ENCODE data around the gene GFAP.

GFAP gene

GRCh38 chr17:44914698-44915271 is 515 bp downstream of the GFAP start:
- H3K4me1 ChIP-seq (ENCODE audit: control insufficient read depth, insufficient read depth, low read length) = no peaks in the 10 kb centered on the region; the same call in 1 of the 2 replicates
- no peaks in the 10 kb centered on the region for H3K36me3 ChIP-seq (ENCODE audit: control insufficient read depth in 2 of 2, insufficient read depth in 1 of 2, low read length in 2 of 2)
- no peak overlapping the region for H3K27ac ChIP-seq (ENCODE audit: extremely low read depth, low read depth, low read length)
- H3K4me3 ChIP-seq (ENCODE audit: low read depth, low read length) = no peak overlapping the region
- CTCF ChIA-PET = interaction anchor here (0.5 to 5.8 kb wide), 6 partner anchors 12 to 184 kb away, joined by 3 to 47 read pairs (median 4); partner anchors contain the start of gene EFTUD2
- no peak for TF ChIP-seq PRDM1 (tag by site-specific recombination; IDR thresholded peaks at IDR 0.05)
- TF ChIP-seq ZBTB20 (tag by site-specific recombination; IDR thresholded peaks at IDR 0.05) = peak; percentile 48
- POLR2A ChIA-PET = no interaction called here
- H3K9me3 ChIP-seq (ENCODE audit: control insufficient read depth, insufficient read depth, low read depth, low read length) = no peaks in the 10 kb centered on the region

DNA sequence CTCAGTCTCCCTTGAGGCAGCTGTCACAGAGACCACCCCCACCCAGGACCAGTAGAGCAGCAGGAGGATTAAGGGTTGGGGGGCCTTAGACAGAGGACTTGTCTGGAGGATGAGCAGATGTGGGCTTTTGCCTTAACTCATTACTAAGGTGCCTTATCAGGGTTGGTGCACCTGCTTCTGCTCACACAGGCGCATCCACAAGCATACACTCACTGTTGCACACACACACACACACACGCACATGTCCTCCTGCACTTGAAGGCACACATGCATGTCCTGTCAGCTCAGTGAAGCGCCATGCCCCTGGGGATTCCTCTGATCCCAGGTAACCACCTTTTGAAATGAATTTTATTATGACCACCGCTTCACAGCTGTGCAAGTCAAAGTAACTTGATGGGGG is 1.2 kb downstream of the GFAP start:
- Histone ChIP-seq H3K27ac (ENCODE audit: extremely low read depth, low read depth, low read length) (no peak overlapping the region), H3K36me3 (ENCODE audit: control insufficient read depth in 2 of 2, insufficient read depth in 1 of 2, low read length in 2 of 2) (no peaks in the 10 kb centered on the region), H3K9me3 (ENCODE audit: control insufficient read depth, insufficient read depth, low read depth, low read length) (no peaks in the 10 kb centered on the region), H3K4me3 (ENCODE audit: low read depth, low read length) (no peak overlapping the region), H3K4me1 (ENCODE audit: control insufficient read depth, insufficient read depth, low read length) (no peaks in the 10 kb centered on the region; the same call in 1 of the 2 replicates)
- ChIA-PET CTCF (interaction anchor here (1.2 to 5.8 kb wide), 3 partner anchors 13 to 184 kb away, joined by 3 to 47 read pairs (median 12); partner anchors contain the start of gene EFTUD2), POLR2A (no interaction called here)
- no peak for TF ChIP-seq MEIS1 (CRISPR knock-in tag; IDR thresholded peaks at IDR 0.05; ENCODE audit: borderline replicate concordance)
- no peak for TF ChIP-seq SALL2 (tag by site-specific recombination; IDR thresholded peaks at IDR 0.05; ENCODE audit: borderline replicate concordance)
- TF ChIP-seq ZIC2 (tag by site-specific recombination; IDR thresholded peaks at IDR 0.05) = no peak
- TF ChIP-seq ZNF776 (tag by site-specific recombination; IDR thresholded peaks at IDR 0.05; ENCODE audit: borderline replicate concordance) = no peak
- TF ChIP-seq ZNF549 (tag by site-specific recombination; IDR thresholded peaks at IDR 0.05) = no peak
- TF ChIP-seq ZBTB48 (tag by site-specific recombination; IDR thresholded peaks at IDR 0.05) = no peak
- no peak for TF ChIP-seq ZNF311 (tag by site-specific recombination; IDR thresholded peaks at IDR 0.05; ENCODE audit: borderline replicate concordance)
- TF ChIP-seq YY1 (tag by site-specific recombination; IDR thresholded peaks at IDR 0.05) = no peak
- no peak for TF ChIP-seq ZNF398 (tag by site-specific recombination; IDR thresholded peaks at IDR 0.05)
- no peak for TF ChIP-seq ZNF777 (tag by site-specific recombination; IDR thresholded peaks at IDR 0.05; ENCODE audit: borderline replicate concordance)
- TF ChIP-seq, protein P1, sequence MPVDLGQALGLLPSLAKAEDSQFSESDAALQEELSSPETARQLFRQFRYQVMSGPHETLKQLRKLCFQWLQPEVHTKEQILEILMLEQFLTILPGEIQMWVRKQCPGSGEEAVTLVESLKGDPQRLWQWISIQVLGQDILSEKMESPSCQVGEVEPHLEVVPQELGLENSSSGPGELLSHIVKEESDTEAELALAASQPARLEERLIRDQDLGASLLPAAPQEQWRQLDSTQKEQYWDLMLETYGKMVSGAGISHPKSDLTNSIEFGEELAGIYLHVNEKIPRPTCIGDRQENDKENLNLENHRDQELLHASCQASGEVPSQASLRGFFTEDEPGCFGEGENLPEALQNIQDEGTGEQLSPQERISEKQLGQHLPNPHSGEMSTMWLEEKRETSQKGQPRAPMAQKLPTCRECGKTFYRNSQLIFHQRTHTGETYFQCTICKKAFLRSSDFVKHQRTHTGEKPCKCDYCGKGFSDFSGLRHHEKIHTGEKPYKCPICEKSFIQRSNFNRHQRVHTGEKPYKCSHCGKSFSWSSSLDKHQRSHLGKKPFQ (tag by site-specific recombination; IDR thresholded peaks at IDR 0.05) = no peak
- no peak for TF ChIP-seq SCRT2 (tag by site-specific recombination; IDR thresholded peaks at IDR 0.05)
- no peak for TF ChIP-seq BCL11B (tag by site-specific recombination; IDR thresholded peaks at IDR 0.05; ENCODE audit: low read depth)
- no peak for TF ChIP-seq ZNF10 (tag by site-specific recombination; IDR thresholded peaks at IDR 0.05)
- TF ChIP-seq ZSCAN4 (tag by site-specific recombination; IDR thresholded peaks at IDR 0.05) = no peak; the same call in 1 of the 2 replicates

- Histone ChIP-seq H3K4me1 (ENCODE audit: control insufficient read depth, insufficient read depth, low read length) (no peaks in the 10 kb centered on the region; the same call in 1 of the 2 replicates), H3K36me3 (ENCODE audit: control insufficient read depth in 2 of 2, insufficient read depth in 1 of 2, low read length in 2 of 2) (no peaks in the 10 kb centered on the region), H3K9me3 (ENCODE audit: control insufficient read depth, insufficient read depth, low read depth, low read length) (no peaks in the 10 kb centered on the region), H3K4me3 (ENCODE audit: low read depth, low read length) (no peak overlapping the region), H3K27ac (ENCODE audit: extremely low read depth, low read depth, low read length) (no peak overlapping the region)
- ChIA-PET CTCF (interaction anchor here (0.6 to 5.8 kb wide), 6 partner anchors 13 to 222 kb away, joined by 3 to 47 read pairs (median 6); partner anchors contain the start of genes ACBD4 and EFTUD2), POLR2A (interaction anchor here (1.0 kb wide), 1 partner anchor 15 kb away, joined by 4 read pairs; the partner anchor contains the start of gene EFTUD2)
- no peak for TF ChIP-seq ZNF449 (tag by site-specific recombination; IDR thresholded peaks at IDR 0.05)
- 0 out of 2 replicates have a peak, but pooled peaks have one; percentile 17 for TF ChIP-seq ZNF366 (tag by site-specific recombination; conservative IDR thresholded peaks at IDR 0.05)
These were observed 1.6 kb downstream of the GFAP start for GRCh38 chr17:44913676-44914075.

Data from HEK293 (cell line).